SU-DHL-6 (cell line): Measurements from ENCODE around the gene CRNN.

Experiments used
- CTCF ChIP-seq: fragments of 200-600 bp; sonication (generic); IDR thresholded peaks from one replicate; pipeline ENCODE4 v1.5.1; 2017; ENCODE audit warnings: antibody characterized with exemption, mild to moderate bottlenecking, low read length, moderate library complexity; ENCODE audit not compliant: insufficient read depth, poor library complexity, severe bottlenecking
- EZH2phosphoT487 ChIP-seq: fragments of 200-600 bp; sonication (generic), shearing (Covaris generic); conservative IDR thresholded peaks from 2 replicates; pipeline ENCODE4 v1.6.1; 2018; ENCODE audit warnings: mild to moderate bottlenecking, antibody characterized with exemption, low read length, moderate library complexity, mixed read lengths

DNA sequence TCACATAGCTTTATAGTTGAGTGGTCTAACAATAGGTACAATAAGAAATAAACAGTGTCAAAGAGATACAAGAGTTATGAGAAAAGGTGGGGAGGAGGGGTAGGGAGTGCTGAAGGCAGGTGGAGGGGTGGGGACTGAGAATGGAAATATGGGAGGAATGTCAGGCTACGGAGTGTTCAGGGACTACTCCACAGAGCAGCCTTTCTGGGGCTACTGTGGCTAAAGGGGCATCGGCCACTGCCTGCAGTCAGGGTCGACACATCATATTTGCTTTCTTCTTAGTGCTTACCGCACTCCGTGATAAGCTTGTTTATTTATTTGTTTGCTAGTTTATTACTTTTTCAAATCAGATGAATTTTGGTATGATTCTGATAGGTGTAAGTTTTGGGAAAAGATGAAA is 34.4 kb upstream of the CRNN start:
- TF ChIP-seq CTCF, result no peak
- TF ChIP-seq EZH2phosphoT487, result no peak
